Activated T-helper 1 cell treated with anti-CD3 and anti-CD28 coated beads, Interleukin-12 subunit alpha, Interleukin-12 subunit beta, Interleukin-2, Interleukin-4 antibody, amounts not matched to agents 30 ng/mL and 10 ng/mL and 1 ng/mL, durations not matched to agents 14 hours and 24 hours and 36 hours (primary cell): ENCODE results near the gene TRAPPC3L. TPM values are rescaled to one million over a fixed set of nuclear protein-coding genes. Genes with fewer than 3 reads are reported as not detected.

Source experiments
- DNase-seq: peaks from one replicate; pipeline ENCODE4 v3.0.0; 2021; ENCODE audit warnings: low spot score
- H3K27ac Mint-ChIP-seq: one replicate; pipeline ENCODE4 v1.8.0; 2021; ENCODE audit warnings: mild to moderate bottlenecking, mixed read lengths
- H3K27me3 Mint-ChIP-seq: one replicate; pipeline ENCODE4 v1.8.0; 2022; ENCODE audit warnings: mild to moderate bottlenecking, moderate library complexity, mixed read lengths; ENCODE audit not compliant: insufficient read depth
- H3K36me3 Mint-ChIP-seq: one replicate; pipeline ENCODE4 v1.8.0; 2021; ENCODE audit warnings: low read depth, mixed read lengths
- H3K4me1 Mint-ChIP-seq: one replicate; pipeline ENCODE4 v1.8.0; 2021; ENCODE audit warnings: low read depth, mixed read lengths
- H3K4me3 Mint-ChIP-seq: one replicate; pipeline ENCODE4 v1.8.0; 2021; ENCODE audit warnings: mild to moderate bottlenecking, moderate library complexity, mixed read lengths
- H3K9me3 Mint-ChIP-seq: one replicate; pipeline ENCODE4 v1.8.0; 2021; ENCODE audit warnings: mixed read lengths
- intact Hi-C: fragments of 100-400 bp; cut with micrococcal nuclease; formaldehyde crosslinking; loops from one replicate; pipeline ENCODE4 v1.15.1; 2024
- total RNA-seq: library from RNA; stranded (reverse); gene quantifications from 2 replicates; pipeline ENCODE4 v1.2.3, GENCODE V29; 2022

TRAPPC3L gene
- total RNA-seq, 1 donor from 2014 or later: not detected

DNA sequence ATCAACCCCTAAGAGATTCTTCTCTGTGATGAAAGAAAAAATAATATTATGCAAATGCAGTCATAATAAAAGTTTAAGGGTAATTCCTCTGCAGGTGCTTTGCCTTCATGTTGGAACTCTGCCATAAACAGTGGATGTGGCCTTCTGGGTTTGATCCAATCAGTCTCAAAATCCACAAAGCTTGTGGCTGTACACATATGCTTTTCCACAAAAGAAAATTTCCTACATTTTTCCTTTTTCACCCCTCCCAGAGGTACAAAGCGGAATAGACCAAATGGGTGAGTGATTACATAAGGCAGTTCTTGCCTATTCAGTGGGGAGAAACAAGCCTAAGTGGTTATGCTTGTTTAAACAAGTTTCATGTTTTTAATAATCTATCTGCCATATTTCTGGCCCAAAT, 17.4 kb downstream of the TRAPPC3L start:
- Mint-ChIP-seq H3K27ac (no peak overlapping the region), H3K27me3 (peaks cover 49% of the 10 kb centered on the region)
- DNase-seq: no peak

DNA sequence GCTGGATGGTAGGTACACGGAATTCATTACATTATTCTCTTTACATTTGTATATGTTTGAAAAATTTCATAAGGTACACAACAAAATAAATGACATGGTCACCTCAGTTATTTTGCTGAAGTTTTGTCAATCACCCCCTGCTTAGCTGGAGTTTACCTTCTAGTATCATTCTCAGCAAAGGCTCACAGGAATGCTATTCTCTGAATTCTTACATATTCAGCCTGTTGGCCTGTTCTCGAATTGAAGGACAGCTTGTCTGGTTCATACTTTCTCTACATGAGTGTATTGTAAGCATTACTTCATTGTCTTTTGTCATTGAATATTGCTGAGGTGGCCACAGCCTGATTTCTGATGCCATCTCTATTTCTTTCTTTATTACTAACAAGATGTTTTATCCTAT, 21.2 kb downstream of the TRAPPC3L start:
- Mint-ChIP-seq H3K9me3 (no peaks in the 10 kb centered on the region), H3K36me3 (no peaks in the 10 kb centered on the region), H3K4me1 (no peaks in the 10 kb centered on the region), H3K27me3 (peaks cover 27% of the 10 kb centered on the region), H3K4me3 (no peak overlapping the region), H3K27ac (no peak overlapping the region)
- no peak for DNase-seq
- intact Hi-C loops: no loop called here

More for the DNA sequence above, 17.4 kb downstream of the TRAPPC3L start:
- intact Hi-C loops: no loop called here
- Mint-ChIP-seq H3K4me1 (no peaks in the 10 kb centered on the region), H3K4me3 (no peak overlapping the region), H3K9me3 (no peaks in the 10 kb centered on the region), H3K36me3 (no peaks in the 10 kb centered on the region)

DNA sequence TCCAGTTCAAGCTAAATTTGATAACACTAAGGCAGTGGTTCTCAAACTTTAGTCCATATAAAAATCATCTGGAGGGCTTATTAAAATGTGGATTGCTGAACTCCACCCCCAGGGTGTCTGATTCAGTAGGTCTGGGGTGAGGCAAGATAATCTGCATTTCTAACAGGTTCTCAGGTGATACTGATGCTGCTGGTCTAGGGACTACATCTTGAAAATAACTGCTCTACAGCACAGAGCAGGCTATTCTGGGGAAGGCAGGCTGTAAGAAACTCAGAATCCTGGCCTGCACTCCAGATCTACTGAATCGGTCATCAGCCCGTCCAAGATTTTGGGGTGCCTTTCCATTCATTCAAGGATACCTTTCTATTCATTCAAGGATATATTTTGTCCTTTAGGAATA, 22.6 kb downstream of the TRAPPC3L start:
- H3K9me3 Mint-ChIP-seq: no peaks in the 10 kb centered on the region
- H3K27ac Mint-ChIP-seq: no peak overlapping the region
- H3K36me3 Mint-ChIP-seq: no peaks in the 10 kb centered on the region
- H3K4me3 Mint-ChIP-seq: no peak overlapping the region
- DNase-seq: no peak
- intact Hi-C loops: no loop called here
- H3K27me3 Mint-ChIP-seq: peaks cover 29% of the 10 kb centered on the region
- H3K4me1 Mint-ChIP-seq: no peaks in the 10 kb centered on the region

DNA sequence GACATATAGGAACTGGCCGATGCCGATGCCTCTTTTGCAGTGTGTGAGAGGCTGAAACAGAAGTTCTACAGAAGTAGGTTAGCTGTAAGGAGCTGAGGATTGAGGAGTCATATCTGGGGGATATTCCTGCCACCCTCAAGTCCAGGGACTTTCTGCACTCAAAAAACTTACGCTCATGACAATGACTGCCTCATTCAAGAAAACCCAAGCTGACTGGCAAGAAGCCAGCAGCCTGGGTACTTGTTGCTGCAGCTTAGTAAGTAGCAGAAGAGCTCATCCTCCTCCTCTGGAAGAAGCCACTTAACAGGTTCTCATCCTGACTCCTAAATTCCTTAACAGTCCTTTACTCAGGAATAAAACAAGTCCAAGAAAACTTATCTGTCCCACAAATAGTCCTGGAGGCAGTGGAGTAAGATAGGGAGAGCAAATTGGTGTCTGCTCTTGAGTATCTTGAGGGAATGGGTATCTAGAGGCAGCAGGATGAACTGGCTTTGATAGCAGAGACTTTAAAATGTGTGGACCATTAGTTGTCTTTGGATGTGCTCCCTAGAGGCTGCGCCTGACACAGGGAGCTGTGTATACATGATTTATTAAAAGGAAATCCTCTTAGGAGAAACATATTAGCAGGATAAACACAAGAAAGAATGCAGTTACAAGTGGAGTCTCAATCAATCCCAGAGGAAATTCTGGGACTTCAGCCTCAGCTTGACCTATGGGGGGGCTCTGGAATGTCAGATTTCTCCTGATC, 26.7 kb downstream of the TRAPPC3L start:
- no peaks in the 10 kb centered on the region for H3K36me3 Mint-ChIP-seq
- H3K4me1 Mint-ChIP-seq: no peaks in the 10 kb centered on the region
- no peak for DNase-seq
- H3K27ac Mint-ChIP-seq: no peak overlapping the region
- H3K4me3 Mint-ChIP-seq: no peak overlapping the region
- H3K27me3 Mint-ChIP-seq: peaks cover 22% of the 10 kb centered on the region
- intact Hi-C loops: no loop called here
- no peaks in the 10 kb centered on the region for H3K9me3 Mint-ChIP-seq

DNA sequence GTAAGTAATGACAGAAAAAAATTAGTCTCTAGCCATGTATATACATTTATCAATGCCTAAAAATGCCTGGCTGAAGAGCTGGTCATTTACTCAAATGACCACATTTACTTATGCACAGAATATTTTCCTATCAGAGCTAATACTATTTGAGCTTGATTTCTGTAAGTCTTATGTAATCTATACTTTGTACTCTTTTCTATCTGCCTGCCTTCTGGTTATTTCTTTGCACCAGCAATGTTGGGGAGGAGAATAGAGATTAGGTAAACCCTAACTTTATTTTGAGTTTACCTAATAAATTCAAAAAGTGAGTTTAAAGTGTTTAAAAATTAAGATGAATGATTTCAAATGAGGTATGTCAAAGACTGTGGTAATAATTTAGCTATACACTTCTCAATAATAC, 30.3 kb downstream of the TRAPPC3L start:
- intact Hi-C loops: no loop called here
- H3K27me3 Mint-ChIP-seq: peaks cover 23% of the 10 kb centered on the region
- no peak overlapping the region for H3K27ac Mint-ChIP-seq
- DNase-seq: no peak
- H3K4me1 Mint-ChIP-seq: no peaks in the 10 kb centered on the region
- no peaks in the 10 kb centered on the region for H3K36me3 Mint-ChIP-seq
- no peaks in the 10 kb centered on the region for H3K9me3 Mint-ChIP-seq
- no peak overlapping the region for H3K4me3 Mint-ChIP-seq

DNA sequence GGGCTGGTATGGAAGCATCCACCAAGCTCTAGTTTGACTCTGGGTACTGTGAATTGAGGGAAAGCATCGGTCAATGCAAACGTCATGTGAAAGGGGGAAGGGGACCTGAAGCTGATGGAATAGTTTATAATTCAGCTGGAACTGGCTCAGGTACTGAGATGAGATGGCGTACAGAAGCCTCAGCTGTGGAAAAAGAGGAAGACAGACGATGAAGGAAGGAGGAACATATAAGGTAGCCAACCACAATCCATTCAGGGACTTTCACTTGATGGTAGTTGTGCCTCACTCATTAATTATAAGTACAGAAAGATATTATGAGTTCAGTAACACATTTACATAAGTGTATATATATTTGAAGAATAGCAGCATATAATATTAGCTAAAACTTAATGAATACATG, 31.4 kb downstream of the TRAPPC3L start:
- Mint-ChIP-seq H3K27me3 (peaks cover 20% of the 10 kb centered on the region), H3K4me1 (no peaks in the 10 kb centered on the region), H3K9me3 (no peaks in the 10 kb centered on the region), H3K36me3 (no peaks in the 10 kb centered on the region), H3K27ac (no peak overlapping the region), H3K4me3 (no peak overlapping the region)
- no peak for DNase-seq
- intact Hi-C loops: no loop called here

DNA sequence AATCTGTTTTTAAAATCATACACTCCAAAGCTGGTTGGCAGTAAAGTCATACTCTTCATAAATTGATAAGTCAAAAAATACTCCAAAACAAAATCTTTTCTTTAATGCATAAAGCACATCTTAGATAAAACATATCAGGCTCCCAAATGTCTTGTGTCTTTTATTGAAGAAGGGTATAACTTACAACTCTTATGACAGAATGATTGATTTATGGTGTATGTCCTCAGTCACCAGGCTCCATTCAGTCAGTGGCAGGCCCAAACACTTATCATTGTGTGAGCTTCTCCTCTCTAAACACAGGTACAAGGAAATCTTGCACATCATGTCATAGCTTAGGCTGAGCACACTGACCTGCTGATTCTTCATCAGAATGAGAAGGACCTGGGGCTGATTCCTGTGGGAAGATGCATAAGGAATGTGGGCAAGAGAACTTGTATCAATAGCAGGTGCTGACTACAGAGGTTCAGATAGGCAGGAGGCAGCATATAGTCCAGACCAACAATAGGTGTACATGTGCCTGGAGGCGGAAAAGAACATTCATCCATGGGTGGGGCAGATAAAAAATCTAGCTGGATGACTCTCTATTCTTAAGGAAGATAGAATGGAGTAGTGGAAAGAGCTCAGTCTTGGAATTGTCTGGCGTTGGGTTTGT, 32.1 kb downstream of the TRAPPC3L start:
- peaks cover 26% of the 10 kb centered on the region for H3K27me3 Mint-ChIP-seq
- no peak overlapping the region for H3K27ac Mint-ChIP-seq
- H3K9me3 Mint-ChIP-seq: no peaks in the 10 kb centered on the region
- no peaks in the 10 kb centered on the region for H3K4me1 Mint-ChIP-seq
- no peak for DNase-seq
- intact Hi-C loops: no loop called here
- no peak overlapping the region for H3K4me3 Mint-ChIP-seq
- H3K36me3 Mint-ChIP-seq: no peaks in the 10 kb centered on the region

DNA sequence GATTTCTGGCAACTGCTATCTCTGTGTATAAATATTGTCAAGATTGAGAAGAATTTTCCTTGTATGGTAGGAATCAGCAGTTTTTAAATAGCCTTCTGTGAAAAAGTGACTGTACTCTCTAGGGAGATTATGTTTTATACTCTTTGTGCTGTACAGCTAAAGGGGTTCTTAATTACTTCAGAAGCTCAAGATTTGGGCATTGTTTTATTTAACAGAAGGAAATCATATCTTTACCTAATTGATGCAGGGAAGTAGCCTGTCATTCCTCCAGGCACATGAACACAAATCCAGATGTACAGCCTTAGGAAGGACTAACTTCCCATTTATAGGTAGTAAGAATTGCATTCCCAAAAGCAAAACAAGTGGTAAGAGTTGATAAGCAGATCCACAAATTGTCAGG, 32.8 kb downstream of the TRAPPC3L start:
- intact Hi-C loops: no loop called here
- Mint-ChIP-seq H3K9me3 (no peaks in the 10 kb centered on the region), H3K36me3 (no peaks in the 10 kb centered on the region), H3K4me1 (no peaks in the 10 kb centered on the region), H3K27me3 (peaks cover 23% of the 10 kb centered on the region), H3K27ac (no peak overlapping the region), H3K4me3 (no peak overlapping the region)
- no peak for DNase-seq

DNA sequence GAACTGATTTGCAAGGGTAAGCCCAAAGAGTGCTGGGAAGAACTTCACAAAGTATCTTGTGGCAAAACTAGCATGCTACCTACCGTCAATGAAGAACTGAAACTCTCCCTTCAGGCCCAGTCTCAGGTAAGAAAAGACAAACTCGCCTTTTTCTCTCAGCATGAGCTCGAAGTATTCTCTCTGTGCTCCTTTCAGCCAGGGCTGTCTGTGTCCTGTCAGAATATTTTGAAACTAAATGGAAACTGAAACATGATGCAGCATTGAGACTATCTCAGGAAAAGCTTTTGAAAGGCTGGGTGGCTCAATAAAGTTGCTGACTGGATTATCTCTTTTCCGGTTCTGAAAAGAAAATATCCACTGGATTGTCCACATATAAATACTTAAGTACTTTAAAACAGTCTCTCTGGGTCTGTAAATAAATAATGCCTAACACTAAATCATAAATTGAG, 33.3 kb downstream of the TRAPPC3L start:
- no peak overlapping the region for H3K4me3 Mint-ChIP-seq
- H3K27ac Mint-ChIP-seq: no peak overlapping the region
- intact Hi-C loops: no loop called here
- no peaks in the 10 kb centered on the region for H3K4me1 Mint-ChIP-seq
- no peaks in the 10 kb centered on the region for H3K9me3 Mint-ChIP-seq
- H3K27me3 Mint-ChIP-seq: peaks cover 19% of the 10 kb centered on the region
- H3K36me3 Mint-ChIP-seq: no peaks in the 10 kb centered on the region
- DNase-seq: no peak

DNA sequence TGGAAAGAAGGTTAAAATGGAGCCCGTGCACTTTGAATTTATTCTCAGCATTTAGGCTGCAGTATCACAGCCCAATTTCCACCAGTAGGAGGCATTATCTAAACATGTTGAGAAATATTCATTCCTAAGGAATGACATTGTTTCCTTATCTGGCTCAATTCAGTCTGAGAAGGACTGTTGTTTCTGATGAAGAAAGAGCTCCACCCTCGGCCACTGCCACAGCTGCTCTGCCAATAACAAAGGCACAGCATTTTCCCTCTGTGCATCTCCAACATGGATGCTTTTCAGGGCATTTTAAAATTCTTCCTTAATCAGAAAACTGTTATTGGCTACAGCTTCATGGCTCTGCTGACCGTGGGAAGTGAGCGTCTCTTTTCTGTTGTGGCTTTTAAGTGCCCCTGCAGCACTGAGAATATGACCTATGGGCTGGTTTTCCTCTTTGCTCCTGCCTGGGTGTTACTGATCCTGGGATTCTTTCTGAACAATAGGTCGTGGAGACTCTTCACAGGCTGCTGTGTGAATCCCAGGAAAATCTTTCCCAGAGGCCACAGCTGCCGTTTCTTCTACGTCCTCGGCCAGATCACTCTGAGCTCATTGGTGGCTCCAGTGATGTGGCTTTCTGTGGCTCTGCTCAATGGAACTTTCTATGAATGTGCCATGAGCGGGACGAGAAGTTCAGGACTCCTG, 33.9 kb downstream of the TRAPPC3L start, which contains the start of gene CALHM5:
Gene CALHM5, plus strand, starts transcription at position 216 of the 687 bp plus-strand sequence. Its CDS starts 58 bp downstream, at position 274.
- intact Hi-C loops: no loop called here
- Mint-ChIP-seq H3K4me1 (no peaks in the 10 kb centered on the region), H3K4me3 (no peak within 1 kb of the TSS), H3K9me3 (no peaks in the 10 kb centered on the region), H3K36me3 (no peaks in the 10 kb centered on the region), H3K27me3 (peaks cover 19% of the 10 kb centered on the region), H3K27ac (no peak within 1 kb of the TSS)
- DNase-seq: no peak

DNA sequence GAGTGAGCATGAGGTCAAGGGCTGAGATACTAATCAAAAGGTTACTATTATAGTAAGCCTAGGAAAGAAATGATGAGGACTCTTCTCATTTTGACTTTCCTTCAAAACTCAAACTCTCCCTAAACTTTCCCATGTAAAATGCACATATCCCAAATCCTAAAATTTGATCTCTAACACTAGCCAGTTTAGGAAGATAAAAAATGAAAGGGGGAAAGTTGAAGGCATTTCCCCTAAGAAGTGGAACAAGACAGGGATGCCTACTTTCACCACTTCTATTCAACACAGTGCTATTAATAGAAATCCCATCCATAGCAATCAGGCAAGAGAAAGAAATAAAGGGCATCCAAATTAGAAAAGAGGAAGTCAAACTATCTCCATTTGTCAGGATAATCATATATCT, 37.0 kb downstream of the TRAPPC3L start:
- Mint-ChIP-seq H3K4me3 (no peak overlapping the region), H3K36me3 (no peaks in the 10 kb centered on the region), H3K27me3 (peaks cover 28% of the 10 kb centered on the region), H3K27ac (no peak overlapping the region), H3K4me1 (no peaks in the 10 kb centered on the region), H3K9me3 (peaks cover 3% of the 10 kb centered on the region)
- intact Hi-C loops: no loop called here
- no peak for DNase-seq

DNA sequence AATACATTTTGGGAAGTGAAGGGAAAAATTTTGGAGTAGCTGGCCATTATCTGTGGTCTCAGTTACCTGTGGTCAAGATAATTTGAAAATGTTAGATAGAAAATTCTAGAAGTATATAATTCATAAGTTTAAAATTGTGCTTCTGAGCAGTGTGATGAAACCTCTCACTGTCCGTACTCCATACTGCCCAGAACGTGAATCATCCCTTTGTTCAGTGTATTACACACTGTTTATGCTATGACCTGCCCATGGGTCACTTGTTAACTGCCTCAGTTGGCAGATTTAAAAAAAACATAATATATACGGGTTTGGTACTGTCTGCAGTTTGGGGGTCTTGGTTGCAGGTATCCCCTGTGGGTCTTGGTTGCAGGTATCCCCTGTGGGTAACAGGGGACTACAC, 38.2 kb downstream of the TRAPPC3L start:
- DNase-seq: no peak
- Mint-ChIP-seq H3K27ac (no peak overlapping the region), H3K36me3 (no peaks in the 10 kb centered on the region), H3K4me3 (no peak overlapping the region), H3K9me3 (peaks cover 12% of the 10 kb centered on the region), H3K4me1 (no peaks in the 10 kb centered on the region), H3K27me3 (peaks cover 35% of the 10 kb centered on the region)
- intact Hi-C loops: no loop called here

DNA sequence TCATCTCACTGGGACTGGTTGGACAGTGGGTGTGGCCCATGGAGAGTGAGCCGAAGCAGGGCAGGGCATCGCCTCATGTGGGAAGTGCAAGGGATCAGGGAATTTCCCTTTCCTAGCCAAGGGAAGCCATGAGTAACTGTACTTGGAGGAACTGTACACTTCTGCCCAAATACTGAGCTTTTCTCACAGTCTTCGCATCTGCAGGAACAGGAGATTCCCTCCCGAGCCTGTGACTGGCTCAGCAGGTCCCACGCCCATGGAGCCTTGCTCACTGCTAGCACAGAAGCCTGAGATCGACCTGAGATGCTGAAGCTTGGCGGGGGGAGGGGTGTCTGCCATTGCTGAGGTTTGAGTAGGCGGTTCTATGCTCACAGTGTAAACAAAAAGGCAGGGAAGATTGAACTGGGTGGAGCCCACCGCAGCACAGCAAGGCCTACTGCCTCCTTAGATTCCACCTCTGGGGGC, 44.5 kb downstream of the TRAPPC3L start:
- H3K9me3 Mint-ChIP-seq: peaks cover 17% of the 10 kb centered on the region
- H3K4me3 Mint-ChIP-seq: no peak overlapping the region
- intact Hi-C loops: no loop called here
- peaks cover 36% of the 10 kb centered on the region for H3K27me3 Mint-ChIP-seq
- peaks cover 2% of the 10 kb centered on the region for H3K36me3 Mint-ChIP-seq
- no peak overlapping the region for H3K27ac Mint-ChIP-seq
- peak; percentile 5 for DNase-seq
- H3K4me1 Mint-ChIP-seq: no peaks in the 10 kb centered on the region
